Caki2 (cell line): ENCODE measurements around the gene CCDC117. TPM values are rescaled to one million over a fixed set of nuclear protein-coding genes. Genes with fewer than 3 reads are reported as not detected.
"Not testable (repeated sequence)": the region's sequence is repeated elsewhere in the genome, so short reads cannot be mapped to it uniquely, and the experiment has no call there.

Experiments
- DNase-seq: peaks from one replicate; pipeline ENCODE4 v3.0.0-alpha.2; 2015; ENCODE audit warnings: low read depth
- in situ Hi-C: cut with HindIII; loops from 2 replicates; pipeline ENCODE4 v1.10.0; 2016; ENCODE audit warnings: low sequenced_read_pairs, low pct_unique_long_range_greater_than_20kb, mixed read lengths
- total RNA-seq: library from RNA; depleted of rRNA; stranded (reverse); fragments of >200 nt; shearing (Covaris generic); gene quantifications from 2 replicates; pipeline ENCODE4 v1.2.3, GENCODE V29; 2014; ENCODE audit warnings: low replicate concordance; rRNA removed

CCDC117 gene, protein sequence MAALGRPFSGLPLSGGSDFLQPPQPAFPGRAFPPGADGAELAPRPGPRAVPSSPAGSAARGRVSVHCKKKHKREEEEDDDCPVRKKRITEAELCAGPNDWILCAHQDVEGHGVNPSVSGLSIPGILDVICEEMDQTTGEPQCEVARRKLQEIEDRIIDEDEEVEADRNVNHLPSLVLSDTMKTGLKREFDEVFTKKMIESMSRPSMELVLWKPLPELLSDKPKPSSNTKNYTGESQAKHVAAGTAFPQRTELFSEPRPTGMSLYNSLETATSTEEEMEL
- total RNA-seq = 31.1 and 34.5 TPM in 2 replicates

DNA sequence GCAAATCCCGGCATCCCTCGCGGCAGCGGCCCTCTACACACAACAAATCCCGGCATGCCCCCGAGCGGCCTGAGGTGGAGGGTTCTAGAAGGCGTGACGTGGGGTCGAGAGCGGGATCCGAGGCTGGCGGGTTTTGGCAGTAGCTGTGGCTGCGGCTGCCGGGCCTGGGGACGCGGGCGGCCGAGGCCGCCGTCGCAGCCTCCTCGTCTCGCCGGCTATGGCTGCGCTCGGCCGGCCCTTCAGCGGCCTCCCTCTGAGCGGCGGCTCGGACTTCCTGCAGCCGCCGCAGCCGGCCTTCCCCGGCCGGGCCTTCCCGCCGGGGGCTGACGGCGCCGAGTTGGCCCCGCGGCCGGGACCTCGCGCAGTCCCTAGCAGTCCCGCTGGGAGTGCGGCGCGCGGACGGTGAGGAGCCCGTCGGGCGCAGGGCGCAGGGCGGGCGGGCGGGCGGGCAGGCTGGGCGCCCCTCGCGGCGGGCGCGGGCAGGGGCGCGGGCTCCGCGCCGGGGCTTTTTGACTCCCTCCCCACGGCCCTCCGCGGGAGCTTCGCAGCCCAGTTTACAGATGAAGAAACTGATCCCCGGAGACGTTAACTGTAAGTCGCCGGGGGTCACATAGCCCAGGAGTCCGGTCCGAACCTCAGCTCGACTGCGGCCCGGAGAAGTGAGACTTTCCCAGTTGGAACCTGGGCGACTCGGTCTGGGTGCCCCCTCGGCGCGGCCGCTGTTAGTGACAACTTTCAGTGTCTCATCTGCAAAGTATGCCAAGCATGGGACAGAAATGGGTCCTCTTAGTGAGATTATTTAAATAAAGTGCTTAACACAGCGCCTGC, at the start of gene CCDC117:
CCDC117 (plus strand) TSS at position 63 of the 828 bp plus-strand sequence; CDS start at position 218, 155 bp downstream.
- peak; percentile 92 for DNase-seq
- in situ Hi-C loops = no loop called here

DNA sequence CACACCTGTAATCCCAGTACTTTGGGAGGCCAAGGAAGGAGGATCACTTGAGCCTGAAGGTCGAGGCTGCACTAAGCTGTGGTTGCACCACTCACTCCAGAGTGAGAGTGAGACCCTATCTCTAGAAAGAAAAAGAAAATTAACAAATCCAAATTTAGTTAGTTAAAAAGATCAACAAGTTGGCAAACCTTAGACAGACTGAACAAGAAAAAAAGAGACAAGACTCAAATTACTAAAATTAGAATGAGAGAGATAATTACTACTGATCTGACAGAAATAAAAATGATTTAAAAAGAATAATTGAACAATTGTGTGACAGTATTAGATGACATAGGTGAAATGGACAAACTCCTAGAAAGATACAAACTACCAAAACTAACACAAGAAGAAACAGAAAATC, 44.5 kb upstream of the CCDC117 start:
- in situ Hi-C loops = no loop called here

DNA sequence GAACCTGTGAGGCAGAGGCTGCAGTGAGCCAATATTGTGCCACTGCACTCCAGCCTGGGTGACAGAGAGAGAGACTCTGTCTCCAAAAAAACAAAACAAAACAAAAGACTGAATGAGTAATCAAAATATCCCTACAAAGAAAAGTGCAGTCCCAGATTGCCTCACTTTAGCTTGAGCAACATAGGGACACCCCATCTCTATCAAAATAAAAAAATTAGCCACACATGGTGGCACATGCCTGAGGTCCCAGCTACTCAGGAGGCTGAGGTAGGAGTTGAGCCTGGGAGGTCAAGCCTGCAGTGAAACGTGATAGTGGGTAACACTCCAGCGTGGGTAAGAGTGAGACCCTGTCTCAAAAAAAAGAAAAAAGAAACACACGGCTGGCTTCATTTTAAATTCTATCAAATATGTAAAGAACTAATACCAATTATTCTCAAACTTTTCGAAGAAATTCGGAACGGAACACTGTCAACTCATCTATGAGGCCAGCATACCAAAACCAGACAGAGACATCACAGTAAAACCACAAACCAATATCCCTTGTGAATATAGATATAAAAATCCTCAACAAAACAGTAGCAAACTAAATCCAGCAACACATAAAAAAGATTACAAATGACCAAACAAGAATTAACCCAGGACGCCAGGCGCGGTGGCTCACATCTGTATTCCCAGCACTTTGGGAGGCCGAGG, 43.7 kb upstream of the CCDC117 start:
- in situ Hi-C loops = no loop called here
- peak; percentile 7 for DNase-seq

More for the DNA sequence above, 44.5 kb upstream of the CCDC117 start:
- DNase-seq = no peak

DNA sequence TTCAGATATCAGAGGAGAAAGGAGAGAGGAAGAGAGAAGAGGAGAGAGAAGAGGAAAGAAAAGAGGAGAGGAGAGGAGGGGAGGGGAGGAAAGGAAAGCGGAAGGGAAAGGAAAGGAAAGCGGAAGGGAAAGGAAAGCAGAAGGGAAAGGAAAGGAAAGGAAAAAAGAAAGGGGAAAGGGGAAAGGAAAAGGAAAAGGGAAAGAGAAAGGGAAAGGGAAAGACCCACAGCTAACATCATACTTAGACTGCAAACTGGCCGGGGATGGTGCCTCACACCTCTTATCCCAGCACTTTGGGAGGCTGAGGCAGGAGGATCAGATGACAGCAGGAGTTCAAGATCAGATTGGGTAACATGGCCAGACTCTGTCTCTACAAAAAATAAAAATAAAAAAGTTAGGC, 42.3 kb upstream of the CCDC117 start:
- DNase-seq = peak; percentile 21
- in situ Hi-C loops = no loop called here

DNA sequence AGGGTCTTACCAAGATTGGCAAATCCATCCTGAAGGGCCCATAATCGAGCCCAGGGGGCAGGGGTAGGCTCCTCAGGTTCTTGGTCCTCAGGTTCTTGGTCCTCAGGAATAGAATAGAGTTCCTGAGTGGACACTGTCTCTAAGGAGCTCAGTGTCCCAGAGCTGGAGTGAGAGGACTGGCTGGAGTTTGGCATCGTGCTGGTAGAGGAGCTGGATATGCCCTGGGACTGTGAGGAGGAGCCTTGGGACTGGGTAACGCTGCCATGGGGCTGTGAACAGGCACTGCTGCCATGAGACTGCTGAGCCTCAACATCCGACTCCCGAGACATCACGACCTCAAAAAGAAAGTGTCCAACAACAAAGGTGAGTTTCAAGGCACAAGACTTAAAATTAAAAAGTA, 38.1 kb upstream of the CCDC117 start:
- in situ Hi-C loops = no loop called here
- DNase-seq = no peak

DNA sequence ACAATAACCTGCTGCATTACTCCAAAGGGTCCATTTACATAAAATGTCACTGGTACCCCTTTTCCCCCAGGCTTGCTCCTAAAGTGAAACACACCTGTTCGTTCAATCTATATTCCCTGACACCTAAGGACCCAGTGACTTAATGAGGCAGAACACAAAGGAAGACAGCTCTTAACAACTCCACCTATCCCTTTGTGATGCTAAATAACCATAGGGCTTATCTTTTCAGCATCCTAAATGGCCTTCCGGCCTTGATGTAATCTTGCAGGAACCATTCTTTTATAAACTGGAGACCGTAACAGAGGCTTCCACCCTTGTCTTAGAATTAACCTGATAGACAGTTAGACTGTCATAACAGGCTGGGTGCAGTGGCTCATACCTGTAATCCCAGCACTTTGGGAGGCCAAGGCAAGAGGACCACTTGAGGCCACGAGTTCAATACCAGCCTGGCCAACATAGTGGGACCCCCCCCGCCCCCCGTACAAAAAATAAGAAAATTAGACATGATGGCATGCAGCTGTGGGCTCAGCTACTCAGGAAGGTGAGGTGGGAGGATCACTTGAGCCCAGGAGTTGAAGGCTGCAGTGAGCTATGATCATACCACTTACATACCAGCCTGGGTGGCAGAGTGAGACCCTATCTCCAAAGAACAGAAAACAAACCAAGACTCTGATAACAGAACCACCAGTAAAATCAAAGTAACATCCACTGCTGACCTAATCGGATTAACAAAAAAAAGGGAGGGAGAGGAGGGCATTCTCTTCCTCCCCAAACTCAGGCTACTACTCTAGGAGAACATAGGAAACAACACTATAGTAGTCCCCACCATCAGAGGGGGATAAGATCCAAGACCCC, 36.0 kb upstream of the CCDC117 start:
- no peak for DNase-seq
- in situ Hi-C loops = no loop called here

DNA sequence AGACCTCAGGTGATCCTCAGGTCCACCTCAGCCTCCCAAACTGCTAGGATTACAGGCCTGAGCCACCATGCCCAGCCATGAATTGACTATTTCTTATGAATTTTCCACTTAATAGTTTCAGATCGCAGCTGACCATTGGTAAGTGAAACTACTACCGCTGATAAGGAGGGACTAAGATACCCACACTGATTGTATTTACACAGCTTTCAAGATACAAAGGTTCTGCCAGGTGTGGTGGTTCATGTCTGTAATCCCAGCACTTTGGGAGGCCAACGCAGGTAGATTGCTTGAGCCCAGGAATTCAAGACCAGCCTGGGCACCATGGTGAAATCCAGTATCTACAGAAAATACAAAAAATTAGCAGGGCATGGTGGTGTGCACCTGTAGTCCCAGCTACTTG, 34.8 kb upstream of the CCDC117 start:
- in situ Hi-C loops = no loop called here
- no peak for DNase-seq

DNA sequence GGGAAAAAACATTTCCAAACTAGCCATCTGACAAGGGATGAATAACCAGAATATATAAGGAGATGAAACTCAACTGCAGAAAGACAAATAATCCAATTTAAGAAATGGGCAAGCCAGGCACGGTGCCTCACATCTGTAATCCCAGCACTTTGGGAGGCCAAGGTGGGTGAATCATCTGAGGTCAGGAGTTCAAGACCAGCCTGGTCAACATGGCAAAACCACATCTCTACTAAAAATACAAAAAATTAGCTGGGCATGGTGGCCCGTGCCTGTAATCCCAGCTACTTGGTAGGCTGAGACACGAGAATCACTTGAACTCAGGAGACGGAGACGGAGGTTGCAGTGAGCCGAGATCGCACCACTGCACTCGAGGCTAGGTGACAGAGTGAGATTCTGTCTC, 33.6 kb upstream of the CCDC117 start:
- in situ Hi-C loops, DNase-seq: not testable (repeated sequence)

DNA sequence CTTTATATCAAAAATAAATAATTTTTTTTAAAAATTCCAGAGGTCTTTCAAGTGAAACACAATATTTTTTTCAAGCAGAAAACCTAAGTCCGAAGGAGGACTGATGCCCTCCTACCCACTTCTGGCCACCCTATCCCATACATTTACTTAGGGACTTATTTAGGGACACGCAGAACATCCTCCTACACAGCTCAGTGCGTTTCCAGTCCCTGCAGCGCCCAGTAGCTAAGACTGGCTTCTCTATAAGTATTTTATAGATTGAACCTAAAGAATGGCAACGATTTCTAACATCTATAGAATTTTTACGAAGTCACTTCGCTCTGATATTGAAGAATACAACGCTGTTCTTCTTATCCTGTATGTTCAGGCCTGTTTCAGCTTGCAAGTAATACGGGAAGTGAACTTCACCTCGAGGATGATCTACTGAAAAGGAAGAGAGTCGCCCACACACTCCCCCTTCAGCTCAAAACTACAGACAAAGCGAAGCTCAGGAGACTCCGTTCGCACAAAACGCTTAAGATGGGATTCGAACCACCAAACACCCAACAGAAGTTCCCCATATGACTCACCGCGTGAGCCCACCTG, 31.2 kb upstream of the CCDC117 start:
- DNase-seq = no peak
- in situ Hi-C loops = no loop called here

DNA sequence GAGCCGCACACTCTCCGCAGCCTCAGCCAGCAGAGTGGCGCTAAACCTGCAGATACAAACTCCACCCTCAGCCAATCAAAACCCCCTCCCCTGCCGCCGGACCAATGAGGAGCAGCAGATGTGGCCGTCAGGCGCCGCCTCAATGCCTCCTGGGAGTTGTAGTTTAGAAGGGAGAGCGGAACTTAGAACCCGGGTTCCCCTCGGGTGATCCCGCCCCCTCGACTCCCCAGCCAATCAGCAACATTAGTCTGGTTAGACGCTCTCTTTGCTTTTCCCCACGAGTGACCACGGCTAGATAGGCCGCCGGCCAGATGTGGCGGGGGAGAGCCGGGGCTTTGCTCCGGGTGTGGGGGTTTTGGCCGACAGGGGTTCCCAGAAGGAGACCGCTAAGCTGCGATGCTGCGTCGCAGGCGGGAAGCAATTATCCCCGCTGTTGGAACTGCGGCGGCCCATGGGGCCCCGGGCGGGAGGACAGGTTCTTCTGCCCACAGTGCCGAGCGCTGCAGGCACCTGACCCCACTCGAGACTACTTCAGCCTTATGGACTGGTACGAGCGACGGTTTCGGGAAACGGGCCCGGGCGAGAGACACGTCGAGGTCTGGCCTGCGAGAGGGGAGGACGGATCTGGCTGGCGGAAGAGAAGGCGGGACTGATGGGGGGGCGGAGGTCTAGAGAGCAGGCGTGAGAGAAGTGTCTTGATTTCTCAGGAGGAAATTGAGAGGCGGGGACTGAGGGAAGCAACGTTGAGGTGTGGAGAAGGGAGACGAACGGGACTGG, 30.5 kb upstream of the CCDC117 start, which contains the start of the genes CHEK2 and HSCB:
CHEK2 (minus strand) TSS at position 36 of the 777 bp plus-strand sequence. CDS start 7,099 bp downstream, outside the sequence.
HSCB (plus strand) TSS at position 255 of the 777 bp plus-strand sequence; CDS start at position 312, 57 bp downstream.
- peak; percentile 99 for DNase-seq
- in situ Hi-C loops = no loop called here

DNA sequence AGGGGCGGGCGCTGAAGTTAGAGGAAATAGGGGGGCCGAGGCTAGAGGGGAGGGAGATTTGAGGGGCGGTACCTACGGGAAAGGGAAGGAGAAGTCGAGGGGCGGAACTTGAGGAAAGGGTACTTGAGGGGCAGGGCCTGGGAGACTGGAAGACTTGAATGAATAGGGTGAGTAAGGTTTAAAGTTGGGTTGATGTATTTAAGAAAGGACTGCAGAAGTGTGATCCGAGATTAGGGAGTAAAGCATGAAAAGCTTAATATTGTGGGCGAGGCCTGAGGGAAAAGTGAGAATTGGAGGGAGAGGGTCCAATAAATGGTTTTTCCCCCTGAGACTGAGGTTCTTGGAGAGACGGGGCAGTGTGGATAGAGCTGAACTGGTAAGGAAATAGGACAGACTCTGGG, 29.9 kb upstream of the CCDC117 start:
- DNase-seq = no peak
- in situ Hi-C loops = no loop called here

DNA sequence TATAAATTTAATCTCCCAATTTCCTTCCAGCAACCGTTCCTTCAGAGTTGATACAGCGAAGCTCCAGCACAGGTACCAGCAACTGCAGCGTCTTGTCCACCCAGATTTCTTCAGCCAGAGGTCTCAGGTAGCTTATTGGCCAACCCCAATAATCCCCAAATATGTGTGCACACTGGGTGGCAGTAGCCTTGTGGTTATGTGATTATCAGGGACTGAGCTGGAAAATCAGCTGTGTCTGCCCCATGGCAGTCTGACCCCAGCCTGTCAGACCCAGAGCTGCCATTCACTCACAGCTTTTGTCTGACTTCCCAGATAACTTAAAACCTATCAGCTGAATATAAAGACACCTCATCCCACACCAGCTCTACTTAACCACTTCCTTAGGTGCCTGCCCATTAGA, 28.6 kb upstream of the CCDC117 start:
- in situ Hi-C loops = no loop called here
- no peak for DNase-seq

DNA sequence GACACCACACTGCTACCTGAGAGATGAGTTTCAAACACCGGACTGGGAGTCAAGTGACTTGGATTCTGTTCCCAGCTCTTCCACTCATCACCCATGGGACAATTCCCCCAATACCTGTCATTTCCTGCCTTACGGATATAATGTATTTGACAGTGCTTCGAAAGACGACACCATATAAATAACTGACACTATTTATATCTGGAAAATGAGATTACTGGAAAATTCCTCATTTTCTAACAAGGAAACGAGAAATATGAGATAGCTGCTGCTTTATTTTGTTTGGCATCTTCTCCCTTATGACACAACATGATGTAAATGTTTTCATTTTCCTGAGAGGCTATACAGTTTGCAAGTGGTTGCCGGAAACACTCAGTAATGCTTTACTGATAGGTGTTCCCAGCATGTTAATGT, 22.0 kb upstream of the CCDC117 start:
- DNase-seq = peak; percentile 67
- in situ Hi-C loops = no loop called here

DNA sequence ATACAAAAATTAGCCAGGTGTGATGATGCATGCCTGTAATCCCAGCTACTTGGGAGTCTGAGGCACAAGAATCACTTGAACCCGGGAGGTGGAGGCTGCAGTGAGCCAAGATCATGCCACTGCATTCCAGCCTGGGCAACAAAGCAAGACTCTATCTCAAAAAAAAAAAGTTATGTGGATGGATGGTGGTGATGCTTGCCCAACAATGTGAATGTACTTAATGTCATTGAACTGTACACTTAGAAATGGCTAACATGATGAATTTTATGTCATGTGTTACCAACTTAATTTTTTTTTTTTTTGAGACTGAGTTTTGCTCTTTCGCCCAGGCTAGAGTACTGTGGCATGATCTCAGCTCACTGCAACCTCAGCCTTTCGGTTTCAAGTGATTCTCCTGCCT, 18.0 kb upstream of the CCDC117 start:
- DNase-seq, in situ Hi-C loops: not testable (repeated sequence)

DNA sequence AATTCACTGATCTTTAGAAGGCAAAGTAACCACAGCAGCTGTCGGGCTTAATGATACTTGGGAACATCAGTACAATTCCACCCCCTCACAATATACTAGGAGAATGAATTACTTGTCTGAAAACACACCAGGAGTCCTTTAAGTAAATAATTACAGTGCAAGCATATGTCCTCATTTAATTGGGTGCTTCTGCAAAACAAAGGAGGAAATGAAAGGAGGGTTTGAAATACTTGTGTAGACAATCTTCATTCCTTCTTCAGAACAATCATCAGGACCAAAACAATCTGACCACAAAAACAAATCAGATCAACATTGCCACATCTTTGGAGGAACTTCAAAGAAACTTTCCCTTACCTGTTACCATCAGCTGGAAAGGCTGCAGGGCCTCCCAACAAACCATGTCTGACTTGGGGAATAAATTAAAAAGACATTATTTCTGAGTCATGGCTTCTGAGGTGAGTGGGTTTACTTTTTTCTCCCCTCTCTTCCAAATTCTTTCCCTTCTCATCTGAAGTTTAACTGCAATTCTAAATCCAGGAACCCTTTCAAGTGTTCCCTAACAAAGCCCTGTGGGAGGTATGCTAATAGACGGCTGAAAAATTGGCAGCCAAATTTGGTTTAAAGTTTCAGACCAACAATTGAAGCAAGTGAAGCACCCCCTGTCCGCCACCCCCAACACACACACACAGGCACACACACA, 12.5 kb upstream of the CCDC117 start:
- in situ Hi-C loops = no loop called here
- DNase-seq = no peak

DNA sequence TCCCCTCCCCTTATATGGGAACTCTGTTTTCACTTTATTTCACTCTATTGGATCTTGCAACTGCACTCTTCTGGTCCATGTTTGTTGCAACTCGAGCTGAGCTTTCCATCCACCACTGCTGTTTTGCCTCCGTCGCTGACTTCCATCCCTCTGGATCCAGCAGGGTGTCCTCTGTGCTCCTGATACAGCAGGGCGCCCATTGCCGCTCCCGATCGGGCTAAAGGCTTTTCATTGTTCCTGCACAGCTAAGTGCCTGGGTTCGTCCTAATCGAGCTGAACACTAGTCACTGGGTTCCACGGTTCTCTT, 11.1 kb upstream of the CCDC117 start:
- in situ Hi-C loops = no loop called here
- no peak for DNase-seq
